Mucosa of descending colon (tissue), 3 donors: ENCODE measurements around the gene CTSK. TPM values are rescaled to one million over a fixed set of nuclear protein-coding genes. Genes with fewer than 3 reads are reported as not detected.
A peak's percentile ranks its signal among the peaks of the same experiment; 100 is the strongest.
"Not testable (repeated sequence)": the region's sequence is repeated elsewhere in the genome, so short reads cannot be mapped to it uniquely, and the experiment has no call there.

ENCODE experiments used
- ATAC-seq: fragments of 200-7000 bp; cut with Tn5 transposase; one replicate; pipeline ENCODE4 v1.9.1; 2020; ENCODE audit warnings: mild to moderate bottlenecking, moderate library complexity
- DNase-seq, 3 donors: peaks; one replicate each; pipeline ENCODE4 v3.0.0-alpha.2; 2020
- H3K36me3 ChIP-seq: fragments of 200-600 bp; one replicate; pipeline ENCODE4 v1.8.0; 2021; ENCODE audit warnings: low read depth, mild to moderate bottlenecking
- H3K4me1 ChIP-seq: fragments of 200-600 bp; one replicate; pipeline ENCODE4 v1.8.0; 2021; ENCODE audit warnings: low read depth, mild to moderate bottlenecking
- H3K4me3 ChIP-seq: fragments of 200-600 bp; one replicate; pipeline ENCODE4 v1.8.0; 2021; ENCODE audit warnings: mild to moderate bottlenecking
- H3K9me3 ChIP-seq: fragments of 200-600 bp; one replicate; pipeline ENCODE4 v1.8.0; 2021; ENCODE audit warnings: mild to moderate bottlenecking
- intact Hi-C, 2 donors: fragments of 100-400 bp; cut with DNase I in 1 of 2; cut with micrococcal nuclease in 1 of 2; formaldehyde crosslinking; loops; one replicate each; pipeline versions ENCODE4 v1.11.0 to v1.11.1; 2022; cut with DNase I, micrococcal nuclease
- total RNA-seq, 3 donors: library from RNA; stranded (reverse); fragmentation: NEBNext Ultra II Directional in 2 of 3; extraction: Animal tissue kit (Norgen Biotek cat#: 25700) in 2 of 3; gene quantifications; one replicate each; pipeline versions ENCODE4 v1.2.1 to v1.2.4, GENCODE V29; 2021 to 2023
- TF ChIP-seq, protein P1 (sequence below): fragments of 200-600 bp; IDR thresholded peaks from one replicate; pipeline ENCODE4 v1.8.0; 2022; ENCODE audit warnings: antibody characterized with exemption, mild to moderate bottlenecking
- donor health status: DM: no; HTN: no; CAD: no; lungs with moderate emphysema.
- donor health status: DM: no; HTN: no; CAD: no.
- donor health status: DM: no; HTN: yes; CAD: no.

The CTSK gene
- total RNA-seq, 3 donors from 2014 or later = 15.4 to 64.0 (median 30.3) TPM

DNA sequence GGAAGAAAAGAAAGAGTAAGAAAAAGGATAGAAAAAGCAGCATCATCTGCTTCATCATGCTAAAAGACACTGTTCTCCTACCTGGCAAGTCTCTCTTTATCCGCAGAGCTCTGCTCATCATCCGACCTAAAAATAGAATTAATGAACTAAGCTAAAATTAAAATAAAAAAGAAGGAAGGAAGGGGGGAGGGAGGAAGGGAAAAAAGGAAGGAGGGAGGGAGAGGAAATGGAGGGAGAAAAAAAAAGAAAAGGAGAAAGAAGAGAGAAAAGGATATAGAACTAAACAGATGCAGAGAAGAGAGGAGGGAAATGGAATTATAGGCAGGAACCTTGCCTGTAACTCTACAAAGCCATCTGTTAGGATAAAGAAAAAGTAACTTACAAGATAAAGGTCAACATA, 34.3 kb upstream of the CTSK start:
- no peaks in the 10 kb centered on the region for H3K4me1 ChIP-seq
- DNase-seq = no peak
- no peaks in the 10 kb centered on the region for H3K36me3 ChIP-seq
- no peak for ATAC-seq
- H3K9me3 ChIP-seq = no peaks in the 10 kb centered on the region
- TF ChIP-seq, protein P1, sequence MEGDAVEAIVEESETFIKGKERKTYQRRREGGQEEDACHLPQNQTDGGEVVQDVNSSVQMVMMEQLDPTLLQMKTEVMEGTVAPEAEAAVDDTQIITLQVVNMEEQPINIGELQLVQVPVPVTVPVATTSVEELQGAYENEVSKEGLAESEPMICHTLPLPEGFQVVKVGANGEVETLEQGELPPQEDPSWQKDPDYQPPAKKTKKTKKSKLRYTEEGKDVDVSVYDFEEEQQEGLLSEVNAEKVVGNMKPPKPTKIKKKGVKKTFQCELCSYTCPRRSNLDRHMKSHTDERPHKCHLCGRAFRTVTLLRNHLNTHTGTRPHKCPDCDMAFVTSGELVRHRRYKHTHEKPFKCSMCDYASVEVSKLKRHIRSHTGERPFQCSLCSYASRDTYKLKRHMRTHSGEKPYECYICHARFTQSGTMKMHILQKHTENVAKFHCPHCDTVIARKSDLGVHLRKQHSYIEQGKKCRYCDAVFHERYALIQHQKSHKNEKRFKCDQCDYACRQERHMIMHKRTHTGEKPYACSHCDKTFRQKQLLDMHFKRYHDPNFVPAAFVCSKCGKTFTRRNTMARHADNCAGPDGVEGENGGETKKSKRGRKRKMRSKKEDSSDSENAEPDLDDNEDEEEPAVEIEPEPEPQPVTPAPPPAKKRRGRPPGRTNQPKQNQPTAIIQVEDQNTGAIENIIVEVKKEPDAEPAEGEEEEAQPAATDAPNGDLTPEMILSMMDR = no peak
- intact Hi-C loops = no loop called here
- H3K4me3 ChIP-seq = no peak overlapping the region

DNA sequence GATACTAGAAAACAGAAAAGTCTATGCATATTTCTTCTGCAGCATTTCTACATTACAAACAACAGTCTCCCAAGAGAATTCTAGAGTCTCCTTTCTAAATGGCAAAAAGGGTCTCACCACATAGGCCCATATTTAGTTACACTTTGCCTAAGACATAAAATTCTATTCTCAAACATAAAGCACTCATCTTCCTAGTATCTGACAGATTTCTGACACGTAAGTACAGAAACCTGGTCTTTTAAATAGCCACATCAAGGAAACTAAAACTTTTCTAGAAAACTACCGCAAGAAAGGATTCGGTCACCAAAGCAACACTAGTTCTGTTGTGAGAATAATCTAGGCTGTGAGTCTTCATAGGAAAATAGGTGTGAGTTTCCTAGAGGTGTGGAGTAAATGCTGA, 33.6 kb upstream of the CTSK start:
- Histone ChIP-seq H3K4me3 (no peak overlapping the region), H3K4me1 (peaks cover under 1% of the 10 kb centered on the region), H3K9me3 (no peaks in the 10 kb centered on the region), H3K36me3 (no peaks in the 10 kb centered on the region)
- intact Hi-C loops = no loop called here
- DNase-seq = no peak
- TF ChIP-seq, protein P1 = no peak
- ATAC-seq = no peak

DNA sequence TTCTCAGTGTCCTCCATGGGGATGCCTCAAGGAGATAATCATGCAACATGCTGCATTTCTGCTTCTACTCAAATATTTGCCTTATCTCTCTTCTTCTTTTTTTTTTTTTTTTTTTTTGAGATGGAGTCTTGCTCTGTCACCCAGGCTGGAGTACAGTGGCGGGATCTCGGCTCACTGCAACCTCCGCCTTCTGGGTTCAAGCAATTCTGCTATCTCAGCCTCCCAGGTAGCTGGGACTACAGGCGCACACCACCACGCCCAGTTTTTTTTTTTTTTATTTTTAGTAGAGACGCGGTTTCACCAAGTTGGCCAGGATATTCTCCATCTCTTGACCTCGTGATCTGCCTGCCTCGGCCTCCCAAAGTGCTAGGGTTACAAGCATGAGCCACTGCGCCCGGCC, 32.8 kb upstream of the CTSK start:
- H3K4me1 ChIP-seq, H3K4me3 ChIP-seq, DNase-seq, H3K9me3 ChIP-seq, H3K36me3 ChIP-seq, intact Hi-C loops, ATAC-seq: not testable (repeated sequence)

DNA sequence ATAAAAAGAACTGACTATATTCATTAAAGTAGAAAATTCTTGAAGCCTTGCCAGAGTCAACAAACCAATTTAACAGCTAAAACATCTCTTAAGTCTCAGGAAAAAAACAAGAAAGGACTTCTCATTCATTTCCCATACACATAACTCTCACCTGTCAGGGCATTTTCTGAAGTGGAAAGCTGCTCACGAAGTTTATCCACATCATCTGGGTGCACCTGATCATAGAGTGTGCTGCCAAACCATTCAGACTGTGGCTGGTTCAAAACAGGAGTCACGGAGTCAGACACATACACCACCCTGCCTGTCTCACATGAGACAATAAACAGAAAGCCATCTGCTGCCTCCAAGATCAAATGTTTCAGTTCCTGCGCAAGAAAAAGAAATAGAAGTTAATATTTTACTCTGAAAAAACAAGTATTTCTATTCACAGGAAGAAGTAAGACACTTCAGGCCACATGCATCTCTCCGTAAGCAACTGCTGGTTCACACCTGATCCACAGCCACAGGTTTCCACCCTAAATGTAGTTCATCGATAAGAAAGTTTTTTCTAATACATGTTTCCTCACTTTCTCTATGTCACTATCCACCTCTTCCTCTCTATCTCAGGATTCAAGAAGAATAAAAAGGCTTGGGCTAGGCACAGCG, 28.2 kb upstream of the CTSK start:
- TF ChIP-seq, protein P1 = no peak
- no peak overlapping the region for H3K4me3 ChIP-seq
- ATAC-seq (peak; percentile 90), DNase-seq (peak in 1 of 3 donors; percentile 30)
- H3K36me3 ChIP-seq = no peaks in the 10 kb centered on the region
- no peaks in the 10 kb centered on the region for H3K9me3 ChIP-seq
- intact Hi-C loops = no loop called here
- peaks cover 3% of the 10 kb centered on the region for H3K4me1 ChIP-seq

DNA sequence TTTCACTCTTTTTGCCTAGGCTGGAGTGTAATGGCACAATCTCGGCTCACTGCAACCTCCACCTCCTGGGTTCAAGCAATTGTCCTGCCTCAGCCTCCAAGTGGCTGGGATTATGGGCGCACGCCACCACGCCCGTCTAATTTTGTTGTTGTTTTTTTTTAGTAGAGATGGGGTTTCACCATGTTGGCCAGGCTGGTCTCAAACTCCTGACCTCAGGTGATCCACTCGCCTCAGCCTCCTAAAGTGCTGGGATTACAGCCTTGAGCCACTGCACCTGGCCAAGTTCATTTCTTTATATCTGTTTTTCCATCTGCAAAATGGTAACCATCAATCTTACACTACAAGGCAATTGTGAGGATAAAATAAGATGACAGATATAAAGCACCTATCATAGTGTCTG, 25.9 kb upstream of the CTSK start:
- H3K4me1 ChIP-seq, DNase-seq, H3K36me3 ChIP-seq, intact Hi-C loops, H3K4me3 ChIP-seq, ATAC-seq, H3K9me3 ChIP-seq: not testable (repeated sequence)

DNA sequence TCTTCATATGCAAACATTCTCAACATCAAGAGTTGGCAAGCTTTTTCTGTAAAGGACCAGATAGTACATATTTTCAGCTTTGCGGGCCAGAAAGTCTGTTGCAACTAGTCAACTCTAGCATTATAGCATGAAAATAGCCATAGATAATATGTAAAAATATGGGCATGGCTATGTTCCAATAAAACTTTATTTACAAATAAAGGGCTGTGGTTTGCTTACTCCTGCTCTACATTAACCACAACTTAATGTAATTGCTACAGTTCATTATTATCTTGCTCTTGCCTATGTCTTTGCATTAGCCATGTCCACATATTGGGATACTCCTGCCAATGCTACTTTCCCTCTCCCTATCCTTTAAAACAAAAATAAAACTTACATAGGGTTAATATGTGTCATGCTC, 24.5 kb upstream of the CTSK start:
- DNase-seq (no peak), ATAC-seq (no peak)
- Histone ChIP-seq H3K4me3 (no peak overlapping the region), H3K4me1 (peaks cover 3% of the 10 kb centered on the region), H3K9me3 (no peaks in the 10 kb centered on the region), H3K36me3 (peaks cover 2% of the 10 kb centered on the region)
- TF ChIP-seq, protein P1 = no peak
- intact Hi-C loops = no loop called here

DNA sequence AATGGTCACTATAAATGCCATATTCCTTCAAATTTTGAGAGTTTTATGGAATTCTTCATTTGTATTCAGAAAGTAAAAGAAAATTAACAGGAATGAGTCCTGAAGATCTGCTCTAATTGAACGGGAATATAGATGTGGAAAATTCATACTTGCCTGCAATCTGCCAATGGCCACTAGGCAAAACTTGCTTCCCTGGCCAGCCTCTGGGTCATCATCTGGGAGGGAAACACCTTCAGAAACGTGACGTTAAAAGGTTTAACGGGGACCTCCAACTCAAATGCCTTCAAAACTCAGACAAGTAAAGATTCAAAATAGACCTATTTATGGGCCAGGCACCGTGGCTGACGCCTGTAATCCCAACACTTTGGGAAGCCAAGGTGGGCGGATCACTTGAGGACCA, 21.7 kb upstream of the CTSK start:
- Histone ChIP-seq H3K4me1 (no peaks in the 10 kb centered on the region), H3K9me3 (no peaks in the 10 kb centered on the region), H3K36me3 (peaks cover 3% of the 10 kb centered on the region), H3K4me3 (no peak overlapping the region)
- DNase-seq (no peak), ATAC-seq (no peak)
- intact Hi-C loops = no loop called here
- TF ChIP-seq, protein P1 = no peak
